ENCODE results near the gene PRRC2A.

The PRRC2A gene

DNA sequence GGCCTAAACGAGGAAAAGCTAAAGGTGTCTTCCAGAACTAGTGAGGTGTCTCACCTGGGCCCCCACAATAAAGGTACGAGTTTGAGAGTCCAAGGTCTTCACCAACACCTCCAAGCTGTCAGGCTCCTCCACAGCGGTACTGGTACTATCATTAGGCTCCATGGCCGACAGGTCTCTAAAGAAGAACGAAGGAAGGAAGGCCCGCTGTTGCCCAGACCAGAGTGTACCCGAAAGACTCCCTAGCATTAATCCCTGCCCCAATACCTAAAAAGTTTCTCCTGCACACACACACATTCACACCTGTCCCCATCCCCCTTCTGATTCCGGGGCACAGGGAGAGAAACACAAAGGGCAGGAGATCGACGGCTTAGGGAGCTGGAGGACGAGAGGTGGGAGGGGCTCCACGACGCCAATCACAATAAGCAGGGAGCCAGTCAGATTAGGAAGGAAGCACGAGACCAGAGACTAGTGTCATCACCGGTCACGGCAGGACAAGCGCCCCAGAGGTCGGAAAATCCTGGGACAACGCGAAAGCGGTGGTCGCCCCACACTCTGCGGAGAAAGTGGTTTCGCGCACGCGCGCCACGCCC, 31.2 kb downstream of the PRRC2A start:
- no peak for DNase-seq (ENCODE audit: low read depth, low spot score)

DNA sequence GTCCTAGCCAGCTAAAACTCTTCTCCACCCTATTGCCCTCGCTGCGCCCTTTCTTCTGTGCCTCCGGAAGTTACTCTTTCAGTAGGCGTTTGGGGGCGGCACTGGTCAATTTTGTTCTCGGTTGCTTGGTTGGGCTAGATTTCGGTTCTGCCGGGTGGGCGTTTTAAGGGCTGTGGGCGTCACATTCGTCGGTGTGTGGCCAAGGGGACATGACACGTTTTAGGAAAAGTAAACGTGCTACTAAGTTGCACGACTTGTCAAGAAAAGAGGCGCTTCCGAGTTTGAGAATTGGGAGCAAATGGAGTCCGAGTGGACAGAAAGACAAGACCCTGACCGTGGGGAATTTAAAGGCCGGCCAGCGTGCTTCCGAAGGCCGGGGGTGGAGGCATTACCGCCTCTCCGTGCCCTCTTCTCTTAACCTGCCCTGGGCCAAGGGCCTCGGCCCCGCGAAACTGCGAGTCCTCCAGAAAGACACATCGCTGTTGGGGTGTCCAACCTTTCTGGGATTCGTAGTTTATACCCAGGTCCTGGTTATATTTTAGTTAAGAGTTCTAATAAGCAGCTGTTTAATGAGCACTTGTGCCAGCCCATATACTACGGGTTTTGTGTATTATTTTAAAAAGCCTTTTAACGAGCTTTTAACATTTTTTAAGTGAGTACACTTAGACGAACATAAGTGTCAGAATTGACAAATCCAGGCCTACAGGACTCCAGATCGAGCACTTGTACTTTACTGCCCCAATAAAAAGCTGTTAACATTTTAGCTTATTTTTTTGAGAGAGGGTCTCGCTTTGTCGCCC, 32.6 kb downstream of the PRRC2A start:
- no peak for DNase-seq (ENCODE audit: low read depth, low spot score)

DNA sequence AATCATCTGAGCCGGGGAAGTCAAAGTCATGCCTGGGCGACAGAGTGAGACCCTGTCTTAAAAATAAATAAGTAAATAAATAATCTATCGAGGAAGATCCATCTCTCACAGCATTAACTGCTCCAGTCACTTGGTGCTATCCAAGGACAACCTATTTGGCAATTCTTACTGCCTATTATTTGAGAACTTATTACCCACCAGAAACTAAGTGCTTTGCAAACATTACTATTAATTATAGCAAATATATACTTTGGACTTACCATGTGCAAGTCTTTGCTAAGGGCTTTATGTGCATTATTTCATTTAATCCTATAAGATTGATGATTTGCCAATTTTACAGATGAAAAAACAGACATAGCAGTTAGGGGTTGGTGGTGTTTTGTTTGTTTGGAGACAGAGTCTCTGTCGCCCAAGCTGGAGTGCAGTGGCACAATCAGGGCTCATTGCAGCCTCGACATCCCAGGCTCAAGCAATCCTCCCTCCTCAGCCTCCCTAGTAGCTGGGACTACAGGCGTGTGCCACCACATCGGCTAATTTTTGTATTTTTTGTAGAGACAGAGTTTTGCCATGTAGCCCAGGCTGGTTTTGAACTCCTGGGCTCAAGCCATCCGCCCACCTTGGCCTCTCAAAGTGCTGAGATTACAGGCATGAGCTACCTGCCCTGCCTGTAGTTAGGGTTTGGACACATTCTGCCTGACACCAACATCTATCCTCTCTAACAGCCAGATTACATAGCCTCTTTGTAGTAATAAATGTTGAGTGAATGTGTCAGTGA, 34.2 kb downstream of the PRRC2A start:
- no peak for DNase-seq (ENCODE audit: low read depth, low spot score)

DNA sequence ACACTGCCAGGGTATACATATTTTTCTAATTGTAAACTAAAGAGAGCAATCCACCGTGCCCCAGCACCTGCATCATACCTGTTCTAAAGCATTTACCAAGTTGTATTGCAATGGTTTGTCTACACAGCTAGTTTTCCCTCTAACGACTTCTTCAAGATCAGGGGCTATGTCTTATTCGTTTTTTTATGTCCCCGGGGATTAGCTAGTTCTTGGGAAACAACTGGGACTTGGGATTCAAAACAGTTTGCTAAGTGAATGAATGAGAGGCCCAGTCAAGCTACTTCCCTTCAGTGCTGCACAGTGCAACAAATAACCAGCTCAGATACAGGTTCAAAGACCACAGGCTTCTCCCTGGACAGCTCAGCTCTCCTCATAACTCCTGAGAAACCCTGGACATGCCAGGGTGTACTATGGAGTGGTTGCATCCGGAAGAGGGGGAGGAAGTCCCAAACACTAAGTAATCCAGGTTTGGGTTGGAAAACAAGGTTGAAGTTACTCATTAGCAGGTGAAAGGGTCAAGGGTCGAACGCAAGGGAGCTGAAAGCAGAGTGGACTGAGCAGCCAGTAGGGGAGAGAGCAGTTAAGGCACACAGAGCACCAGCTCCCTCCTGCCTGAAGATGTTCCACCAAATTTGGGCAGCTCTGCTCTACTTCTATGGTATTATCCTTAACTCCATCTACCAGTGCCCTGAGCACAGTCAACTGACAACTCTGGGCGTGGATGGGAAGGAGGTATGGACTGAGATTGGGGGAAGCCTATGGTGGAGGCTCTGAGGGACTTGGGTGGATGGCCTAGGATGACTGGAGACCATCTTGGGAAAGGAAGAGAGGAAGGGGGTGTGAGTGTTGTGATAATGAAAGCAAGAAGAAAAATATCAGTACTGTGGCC, 35.1 kb downstream of the PRRC2A start, which contains the start of gene APOM:
Gene APOM, plus strand, starts transcription at position 546 of the 889 bp plus-strand sequence. Its CDS starts 73 bp downstream, at position 619.
- DNase-seq (ENCODE audit: low read depth, low spot score), result no peak

DNA sequence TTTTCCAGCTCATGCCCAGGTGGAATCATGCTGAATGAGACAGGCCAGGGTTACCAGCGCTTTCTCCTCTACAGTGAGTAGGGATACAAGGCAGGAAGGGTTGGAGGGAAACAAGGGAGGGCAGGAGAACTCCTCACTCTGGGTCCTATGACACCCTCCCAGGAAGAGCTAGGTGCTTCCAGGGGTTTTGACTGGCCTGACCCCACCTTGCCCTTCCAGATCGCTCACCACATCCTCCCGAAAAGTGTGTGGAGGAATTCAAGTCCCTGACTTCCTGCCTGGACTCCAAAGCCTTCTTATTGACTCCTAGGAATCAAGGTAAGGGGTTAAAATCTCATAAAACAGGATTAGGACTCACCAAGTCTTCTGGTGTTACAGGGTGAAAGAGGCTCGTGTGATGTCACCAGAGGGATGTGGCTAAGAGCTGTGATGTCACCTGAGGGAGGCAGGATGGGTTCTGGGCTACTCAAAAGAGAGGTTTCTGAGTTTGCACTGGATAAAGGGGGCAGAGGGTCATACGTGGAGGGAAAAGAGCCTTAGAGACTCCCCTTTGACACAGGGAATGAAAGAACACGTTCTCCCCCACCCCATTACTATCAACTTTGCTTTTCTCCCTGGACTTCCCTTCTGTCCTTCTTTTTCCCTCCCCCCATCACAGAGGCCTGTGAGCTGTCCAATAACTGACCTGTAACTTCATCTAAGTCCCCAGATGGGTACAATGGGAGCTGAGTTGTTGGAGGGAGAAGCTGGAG, 37.1 kb downstream of the PRRC2A start:
- no peak for DNase-seq (ENCODE audit: low read depth, low spot score)

DNA sequence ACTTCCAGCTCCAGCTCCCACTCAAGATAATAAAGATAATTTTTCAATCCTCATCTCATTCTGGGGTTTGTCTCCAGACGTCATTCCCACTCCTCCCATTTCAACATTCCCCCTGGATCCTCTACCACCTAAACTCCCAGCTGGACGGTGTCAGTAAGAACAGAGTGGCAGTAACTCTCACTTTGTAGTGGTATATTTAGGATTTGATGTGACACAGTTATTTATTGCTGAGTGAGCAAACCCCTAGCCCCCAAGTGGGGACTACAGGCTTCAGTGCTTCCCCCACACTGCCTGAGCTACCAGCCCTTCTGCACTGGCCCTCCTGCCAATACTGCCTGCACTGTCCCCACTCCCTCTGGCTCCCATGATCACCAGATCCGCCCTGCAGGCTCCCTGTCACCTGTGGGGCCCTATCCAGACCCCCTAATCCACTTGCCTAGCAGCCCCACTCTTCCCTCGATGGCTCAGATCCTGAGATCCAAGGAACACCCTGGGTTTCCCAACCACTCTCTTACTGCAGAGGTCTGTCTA, 37.7 kb downstream of the PRRC2A start:
- DNase-seq (ENCODE audit: low read depth, low spot score), result no peak

DNA sequence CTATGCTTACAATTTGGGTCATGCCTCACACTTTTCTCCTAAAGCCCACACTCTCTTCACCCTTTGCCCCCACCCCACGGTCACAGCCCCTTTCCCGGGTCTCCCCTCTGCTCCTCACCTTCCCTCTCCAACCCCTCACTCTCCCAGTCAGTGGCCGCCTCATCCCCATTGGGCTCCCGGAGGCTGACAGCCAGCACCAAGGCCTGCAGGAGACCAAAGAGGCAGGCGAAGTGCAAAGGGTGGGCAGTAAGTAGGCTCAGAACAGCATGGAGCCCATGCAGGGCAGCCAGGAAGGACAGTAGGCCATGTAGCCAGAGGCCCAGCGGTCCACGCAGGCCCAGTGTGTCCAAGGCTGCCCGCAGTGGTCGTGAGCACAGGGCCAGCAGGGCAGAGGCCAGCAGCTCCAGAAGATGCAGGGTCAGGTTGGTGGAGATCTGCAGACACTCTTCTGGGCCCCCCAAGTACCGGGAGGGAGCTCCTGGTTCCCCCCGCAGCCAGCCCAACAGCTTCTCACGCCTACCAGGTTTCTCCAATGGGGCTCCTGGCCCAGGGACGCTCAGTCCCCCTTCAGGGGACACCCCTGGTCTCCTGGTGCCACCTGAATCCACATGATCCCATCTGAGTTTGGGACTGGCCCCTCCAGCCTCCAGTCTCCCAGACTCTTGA, 38.6 kb downstream of the PRRC2A start:
- DNase-seq (ENCODE audit: low read depth, low spot score), result no peak

DNA sequence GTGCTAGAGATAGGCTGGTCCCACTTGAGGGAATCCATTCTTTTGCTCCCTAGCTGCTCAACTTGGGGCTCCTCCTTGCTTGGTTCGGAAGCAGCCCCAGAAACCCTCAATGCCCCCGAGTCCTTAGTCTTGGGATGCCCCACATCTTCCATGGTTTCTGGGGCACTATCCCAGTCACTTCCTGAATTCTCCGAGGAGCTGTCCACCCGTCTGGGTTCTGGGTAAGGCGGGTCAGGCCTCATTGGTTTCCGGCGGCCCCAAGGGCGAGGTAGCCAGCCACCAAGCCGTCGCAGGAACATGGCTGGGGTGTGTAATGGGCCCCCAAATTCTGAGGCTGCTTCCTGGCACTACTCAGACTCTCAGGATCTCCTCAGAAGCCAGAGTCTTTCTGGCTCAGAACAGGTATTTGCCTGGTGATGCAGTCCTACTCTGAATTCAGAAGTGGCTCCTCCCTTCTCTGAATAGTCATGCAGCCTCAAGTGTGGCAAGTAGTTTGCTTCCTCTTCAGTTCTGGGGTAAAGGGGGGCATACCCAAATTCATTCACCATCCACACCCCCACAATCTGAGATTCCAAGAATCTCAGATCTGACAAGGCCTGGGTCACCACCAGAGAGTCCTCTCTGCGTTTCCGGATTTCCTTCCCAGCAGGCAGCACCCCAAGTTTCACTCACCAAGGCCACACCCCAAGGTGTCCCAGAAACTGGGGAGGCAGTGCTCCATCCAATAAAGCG, 39.3 kb downstream of the PRRC2A start:
- no peak for DNase-seq (ENCODE audit: low read depth, low spot score)

DNA sequence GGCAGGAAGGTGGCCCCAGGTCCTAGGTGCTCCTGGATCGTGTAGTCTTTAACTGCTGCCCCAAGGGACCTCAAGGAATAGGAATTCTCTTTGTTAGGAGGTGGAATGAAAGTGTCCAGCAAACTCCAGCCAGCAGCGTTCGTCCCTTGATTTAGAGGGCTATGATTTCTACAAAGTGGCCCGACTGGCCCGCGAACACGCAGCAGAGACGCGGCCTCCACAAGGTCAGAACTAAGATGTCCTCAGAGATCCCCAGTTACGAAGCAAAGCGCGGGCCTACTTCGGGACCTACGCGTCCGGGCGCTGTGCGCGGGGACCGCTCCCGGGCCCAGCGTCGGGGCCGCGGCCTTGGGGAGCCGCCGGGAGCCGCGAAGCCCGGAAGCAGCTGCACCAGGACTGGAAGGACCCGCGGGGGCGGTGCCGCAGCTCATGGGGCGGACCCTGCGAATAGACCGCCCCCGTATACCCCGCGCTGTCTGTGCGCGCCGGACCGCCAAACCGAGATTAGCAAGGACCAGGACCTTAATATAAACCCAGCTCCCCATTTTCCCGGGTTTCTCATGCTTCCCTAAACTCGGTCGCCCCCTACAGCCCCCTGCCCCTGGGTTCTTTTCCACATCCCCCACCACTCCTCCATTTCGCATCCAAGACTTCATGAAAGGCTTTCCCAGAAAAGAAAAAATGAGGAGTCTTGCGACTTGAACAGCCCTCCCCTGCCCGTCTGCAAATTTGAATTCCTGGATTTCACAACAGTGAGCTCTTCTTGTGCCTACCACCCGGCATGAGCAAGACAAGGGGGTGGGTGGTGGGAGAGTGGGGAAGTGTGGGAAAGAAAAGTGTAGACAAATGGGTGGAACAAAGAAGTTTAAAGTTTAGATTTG, 40.1 kb downstream of the PRRC2A start, which contains the start of gene C6orf47:
Gene C6orf47, minus strand, starts transcription at position 398 of the 881 bp plus-strand sequence. CDS start 831 bp downstream, outside the sequence.
- DNase-seq (ENCODE audit: low read depth, low spot score), result no peak

DNA sequence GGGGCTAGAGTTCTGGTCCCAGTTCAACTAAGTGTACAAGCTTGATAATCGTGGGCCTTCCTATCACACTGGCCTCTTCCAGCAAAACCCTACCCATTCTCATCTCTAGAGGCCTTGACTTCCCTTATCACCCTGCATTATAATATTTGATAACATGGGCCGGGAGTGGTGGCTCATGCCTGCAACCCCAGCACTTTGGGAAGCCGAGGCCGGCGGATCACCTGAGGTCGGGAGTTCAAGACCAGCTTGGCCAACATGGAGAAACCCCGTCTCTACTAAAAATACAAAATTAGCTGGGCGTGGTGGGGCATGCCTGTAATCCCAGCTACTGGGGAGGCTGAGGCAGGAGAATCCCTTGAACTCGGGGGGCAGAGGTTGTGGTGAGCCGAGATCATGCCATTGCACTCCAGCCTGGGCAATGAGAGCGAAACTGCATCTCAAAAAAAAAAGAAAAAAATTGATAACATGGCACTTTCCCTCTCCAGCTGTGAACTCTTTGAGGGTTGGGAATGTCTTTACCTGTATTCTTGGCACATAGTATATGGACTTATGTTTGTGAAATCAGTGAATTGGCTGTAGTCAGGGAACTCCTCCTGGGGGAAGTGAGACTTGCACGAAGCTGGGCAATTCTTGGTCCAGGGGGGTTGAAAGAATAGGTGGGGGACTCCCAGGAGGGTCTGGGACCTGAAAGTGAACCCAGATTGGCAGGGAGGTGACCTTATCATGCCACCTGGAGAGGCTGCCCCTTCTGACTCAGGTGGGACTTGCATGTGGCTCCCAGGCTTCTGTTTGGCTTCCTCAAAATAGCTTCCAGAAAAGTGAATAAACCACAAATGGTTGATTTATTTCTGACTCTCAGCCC, 41.0 kb downstream of the PRRC2A start:
- no peak for DNase-seq (ENCODE audit: low read depth, low spot score)

DNA sequence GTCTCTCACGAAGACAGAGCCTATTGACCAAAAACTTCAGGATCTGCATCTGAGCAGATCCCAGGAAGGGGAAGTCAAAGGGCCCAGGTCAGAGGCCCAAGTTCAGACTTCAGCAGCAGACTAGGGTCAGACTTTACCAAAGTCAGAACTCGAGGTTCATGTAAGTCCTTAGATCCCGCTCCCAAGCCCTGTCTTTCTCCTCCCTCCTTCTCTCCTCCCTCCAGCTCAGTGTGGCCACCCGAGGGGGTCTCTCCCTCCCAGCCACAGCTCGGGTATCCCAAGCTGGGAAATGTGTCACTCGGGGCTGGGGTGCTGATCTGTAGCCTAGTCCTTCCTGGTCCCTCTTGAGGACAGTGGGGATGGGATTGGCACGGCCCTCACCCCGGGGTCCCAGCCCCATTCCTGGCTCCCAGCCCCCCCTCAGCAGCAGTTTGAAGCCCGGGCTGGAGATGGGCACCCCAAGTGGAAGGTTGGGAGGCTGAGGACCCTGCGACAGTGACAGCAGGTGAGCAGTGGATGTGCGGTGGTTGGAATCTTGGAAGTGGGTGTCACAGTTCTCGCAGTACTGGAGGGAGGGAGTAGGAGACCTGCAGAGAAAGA, 41.7 kb downstream of the PRRC2A start:
- DNase-seq (ENCODE audit: low read depth, low spot score), result no peak

DNA sequence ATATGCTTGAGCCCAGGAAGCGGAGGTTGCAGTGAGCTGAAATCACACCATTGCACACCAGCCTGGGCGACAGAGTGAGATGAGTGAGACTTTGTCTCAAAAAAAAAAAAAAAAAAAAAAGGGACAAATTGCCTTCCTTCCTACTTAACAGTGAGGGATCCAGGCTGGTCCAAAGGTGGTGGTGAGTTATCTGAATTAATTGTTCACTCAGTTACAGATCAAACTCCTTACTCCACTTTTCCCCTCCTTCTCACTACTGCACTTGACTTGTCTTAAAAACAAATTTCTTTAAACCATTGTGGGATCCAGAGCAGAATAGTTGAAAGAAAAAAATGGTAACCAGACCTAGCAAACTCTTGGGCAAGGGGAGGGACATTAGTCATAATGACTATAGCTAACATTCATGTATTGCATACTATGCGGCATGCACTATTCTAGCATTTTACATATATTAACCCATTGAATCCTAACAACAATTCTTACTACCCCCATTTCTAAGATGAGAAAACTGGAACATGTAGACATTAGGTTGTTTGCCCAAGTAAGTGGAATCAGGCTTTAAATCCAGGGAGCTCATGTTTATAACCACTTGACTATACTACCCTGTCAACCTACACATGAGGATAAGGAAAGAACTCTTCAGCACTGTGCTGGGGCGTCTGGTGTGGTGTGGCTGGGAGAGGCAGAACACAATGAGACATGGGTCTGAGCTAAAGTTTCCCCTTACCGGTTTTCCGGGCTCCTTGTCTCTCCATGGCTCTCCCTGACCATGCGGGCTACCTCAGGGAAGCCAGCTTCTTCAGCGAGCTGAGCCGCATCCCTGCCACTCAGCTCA, 42.8 kb downstream of the PRRC2A start:
- no peak for DNase-seq (ENCODE audit: low read depth, low spot score)

DNA sequence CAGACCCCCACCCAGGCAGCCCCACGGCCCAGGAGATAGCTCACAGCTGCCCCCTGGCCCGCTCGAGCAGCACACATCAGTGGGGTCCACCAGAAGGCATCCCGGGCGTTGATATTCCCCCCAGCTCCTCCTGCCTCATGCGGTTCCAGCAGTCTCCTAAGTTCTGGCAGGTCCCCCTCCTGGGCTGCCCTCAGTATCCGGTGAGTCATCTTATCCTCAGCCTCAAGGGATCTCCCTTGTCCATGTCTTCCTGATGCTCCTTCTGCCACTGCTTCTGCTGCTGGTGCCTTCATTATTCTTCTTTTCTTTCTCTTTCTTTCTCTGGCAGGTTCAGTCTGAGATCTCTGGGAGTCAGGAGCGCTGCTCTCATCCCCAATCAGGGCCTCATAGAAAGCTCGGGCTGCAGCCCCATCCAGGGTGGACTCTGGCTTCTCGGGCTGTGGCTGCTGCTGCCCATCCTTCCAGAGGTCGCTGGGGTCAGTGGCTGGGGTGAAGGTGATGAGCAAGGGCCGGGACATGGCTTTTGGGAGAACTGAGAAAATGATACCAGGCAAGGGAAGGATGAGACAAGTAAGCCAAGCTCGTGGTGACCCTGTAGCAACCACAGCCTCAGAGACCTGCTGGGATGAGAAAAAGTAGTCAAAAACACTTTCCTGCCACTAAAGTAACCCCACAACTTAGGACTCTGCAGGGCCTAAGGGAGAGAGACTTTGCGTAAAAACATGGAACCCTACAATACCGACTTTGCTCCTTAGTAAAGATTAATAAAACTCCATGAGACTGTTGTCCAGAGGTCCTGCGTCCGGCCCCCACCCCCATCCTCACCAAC, 43.7 kb downstream of the PRRC2A start:
- no peak for DNase-seq (ENCODE audit: low read depth, low spot score)

DNA sequence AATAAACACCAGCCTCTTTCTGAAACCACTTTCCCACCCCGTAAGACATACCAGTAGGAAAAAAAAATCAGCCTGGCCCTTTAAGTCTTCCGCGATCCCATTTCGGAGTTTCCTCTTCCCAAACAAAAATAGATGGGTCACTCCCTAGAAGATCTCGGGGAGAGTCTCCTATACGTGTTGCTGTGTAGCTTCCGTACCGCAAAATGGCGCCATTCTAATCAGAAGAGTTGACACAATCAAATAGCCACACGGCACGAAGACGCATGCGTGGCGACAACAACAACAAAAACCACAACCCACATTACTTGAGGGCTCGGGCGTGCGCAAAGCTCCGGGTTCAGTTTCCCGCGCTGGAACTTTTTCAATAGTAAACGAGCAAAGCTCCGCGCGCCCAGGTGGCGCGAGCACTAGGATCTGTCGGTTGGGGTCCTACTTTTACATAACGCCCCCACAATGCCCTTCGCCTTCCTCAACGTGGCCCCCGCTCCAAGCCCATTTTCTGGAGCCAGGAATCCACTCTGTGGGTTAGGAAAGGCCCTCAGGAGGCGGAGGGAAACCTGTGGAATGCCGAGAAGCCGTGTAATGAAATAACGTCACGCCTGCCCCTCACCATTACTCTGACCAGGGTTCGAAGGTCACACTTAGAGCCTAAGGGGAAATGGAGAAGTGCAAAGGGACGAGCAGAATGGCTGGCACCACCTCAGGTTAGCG, 44.4 kb downstream of the PRRC2A start, which contains the start of gene GPANK1:
Gene GPANK1, minus strand, starts transcription at position 208 of the 711 bp plus-strand sequence. CDS start 519 bp downstream, outside the sequence.
- peak; percentile 82 for DNase-seq (ENCODE audit: low read depth, low spot score)
